ENCODE measurements around the gene VSIR.

The VSIR gene

GRCh38 chr10:71773221-71773971 lies at the start of gene VSIR:
VSIR (minus strand) TSS chr10:71773520; CDS start chr10:71773439, 81 bp downstream.
- DNase-seq (ENCODE audit: insufficient read length, low spot score): peak; percentile 77
- no peak for FAIRE-seq
- TF ChIP-seq CTCF (IDR thresholded peaks at IDR 0.05; ENCODE audit: insufficient read depth, missing control alignments): peak; percentile 57

GRCh38 chr10:71821909-71822763 lies 48.8 kb upstream of the VSIR start:
- FAIRE-seq: no peak
- TF ChIP-seq CTCF (IDR thresholded peaks at IDR 0.05; ENCODE audit: insufficient read depth, missing control alignments): no peak
- no peak for DNase-seq (ENCODE audit: insufficient read length, low spot score)

GRCh38 chr10:71820966-71821365 lies 47.6 kb upstream of the VSIR start:
- DNase-seq (ENCODE audit: insufficient read length, low spot score) (no peak), FAIRE-seq (no peak)
- TF ChIP-seq CTCF (IDR thresholded peaks at IDR 0.05; ENCODE audit: insufficient read depth, missing control alignments): no peak

GRCh38 chr10:71819985-71820384 lies 46.7 kb upstream of the VSIR start:
- TF ChIP-seq CTCF (IDR thresholded peaks at IDR 0.05; ENCODE audit: insufficient read depth, missing control alignments): no peak
- FAIRE-seq: no peak
- no peak for DNase-seq (ENCODE audit: insufficient read length, low spot score)

- no peak for DNase-seq (ENCODE audit: insufficient read length, low spot score)
- no peak for TF ChIP-seq CTCF (IDR thresholded peaks at IDR 0.05; ENCODE audit: insufficient read depth, missing control alignments)
- no peak for FAIRE-seq
Measured at GRCh38 chr10:71819441-71819861, 46.1 kb upstream of the VSIR start.

GRCh38 chr10:71818674-71819260 lies 45.4 kb upstream of the VSIR start:
- no peak for TF ChIP-seq CTCF (IDR thresholded peaks at IDR 0.05; ENCODE audit: insufficient read depth, missing control alignments)
- DNase-seq (ENCODE audit: insufficient read length, low spot score) (no peak), FAIRE-seq (no peak)
